CD14-positive monocyte (primary cell): Measurements from ENCODE around the gene KRTAP12-4. TPM values are rescaled to one million over a fixed set of nuclear protein-coding genes. Genes with fewer than 3 reads are reported as not detected.

ENCODE experiments used
- DNase-seq, 3 donors: peaks; one replicate each; pipeline ENCODE4 v3.0.0-alpha.2; 2011 to 2022
- H2AFZ ChIP-seq: 2 replicates; pipeline ENCODE4 v1.6.0; 2012; ENCODE audit warnings: mild to moderate bottlenecking, low read depth, low read length, inconsistent platforms; ENCODE audit not compliant: insufficient read depth, poor library complexity, severe bottlenecking
- H3K27ac ChIP-seq, 2 donors: 1 replicate in 1 of 2; 2 replicates in 1 of 2; pipeline ENCODE4 v1.5.1; 2012 to 2013; ENCODE audit warnings: low read length in 2 of 2, control low read depth in 1 of 2, inconsistent platforms in 1 of 2, low read depth in 1 of 2, mild to moderate bottlenecking in 1 of 2
- H3K27me3 ChIP-seq, 2 donors: one replicate each; pipeline versions ENCODE4 v1.6.0 to v1.6.1; 2011 to 2013; ENCODE audit warnings: low read length in 2 of 2; ENCODE audit not compliant: control insufficient read depth in 2 of 2, insufficient read depth in 2 of 2
- H3K36me3 ChIP-seq, 2 donors: replicated peaks in 1 of 2; 1 replicate in 1 of 2; 2 replicates in 1 of 2; pipeline versions ENCODE4 v1.5.1 to v1.6.1; 2012 to 2013; ENCODE audit warnings: low read length in 2 of 2, control low read depth in 1 of 2, inconsistent platforms in 1 of 2, mild to moderate bottlenecking in 1 of 2; ENCODE audit not compliant: insufficient read depth in 2 of 2, control insufficient read depth in 1 of 2
- H3K4me1 ChIP-seq, 2 donors: 1 replicate in 1 of 2; 2 replicates in 1 of 2; pipeline versions ENCODE4 v1.5.1 to v1.6.1; 2012 to 2013; ENCODE audit warnings: low read length in 2 of 2, control low read depth in 1 of 2, inconsistent platforms in 1 of 2, mild to moderate bottlenecking in 1 of 2, moderate library complexity in 1 of 2; ENCODE audit not compliant: insufficient read depth in 2 of 2, control insufficient read depth in 1 of 2
- H3K4me2 ChIP-seq: replicated peaks from 2 replicates; pipeline ENCODE3; 2012; ENCODE audit warnings: low read length, moderate library complexity, mild to moderate bottlenecking; ENCODE audit not compliant: poor library complexity, severe bottlenecking; ENCODE audit errors: extremely low read depth
- H3K4me3 ChIP-seq, 3 experiments: fragments of 200-600 bp in 1 of 3; sonication (generic) in 1 of 3; replicated peaks in 1 of 3; 1 replicate in 2 of 3; 2 replicates in 1 of 3; pipeline ENCODE4 v1.5.1; 2011 to 2013; ENCODE audit warnings: low read length in 3 of 3, mild to moderate bottlenecking in 3 of 3, control low read depth in 2 of 3, low read depth in 2 of 3, inconsistent platforms in 1 of 3, moderate library complexity in 1 of 3
- H3K79me2 ChIP-seq: 2 replicates; pipeline ENCODE4 v1.6.0; 2012; ENCODE audit warnings: mild to moderate bottlenecking, control low read depth, inconsistent platforms, low read length, moderate library complexity; ENCODE audit not compliant: insufficient read depth
- H3K9ac ChIP-seq: 2 replicates; pipeline ENCODE4 v1.6.0; 2017; ENCODE audit warnings: low read length, mild to moderate bottlenecking; ENCODE audit not compliant: insufficient read depth, poor library complexity, severe bottlenecking
- H3K9me3 ChIP-seq, 2 donors: replicated peaks in 1 of 2; 1 replicate in 1 of 2; 2 replicates in 1 of 2; pipeline versions ENCODE4 v1.5.1 to v1.6.1; 2012 to 2013; ENCODE audit warnings: low read length in 2 of 2, control low read depth in 1 of 2; ENCODE audit not compliant: control insufficient read depth in 1 of 2, insufficient read depth in 1 of 2
- H4K20me1 ChIP-seq: 2 replicates; pipeline ENCODE4 v1.6.0; 2012; ENCODE audit warnings: mild to moderate bottlenecking, low read length, control low read depth, moderate library complexity; ENCODE audit not compliant: insufficient read depth
- H3K27ac Mint-ChIP-seq, 7 donors: one replicate each; pipeline ENCODE4 v1.8.0; 2020; ENCODE audit warnings: mild to moderate bottlenecking in 7 of 7, mixed read lengths in 7 of 7, moderate library complexity in 6 of 7, inconsistent platforms in 2 of 7
- H3K27me3 Mint-ChIP-seq, 3 donors: one replicate each; pipeline ENCODE4 v1.8.0; 2021 to 2022; ENCODE audit warnings: low read depth in 3 of 3, mild to moderate bottlenecking in 3 of 3, mixed read lengths in 3 of 3, moderate library complexity in 3 of 3, inconsistent platforms in 1 of 3
- H3K36me3 Mint-ChIP-seq, 2 donors: one replicate each; pipeline ENCODE4 v1.8.0; 2020; ENCODE audit warnings: mixed read lengths in 2 of 2, inconsistent platforms in 1 of 2, mild to moderate bottlenecking in 1 of 2
- H3K4me1 Mint-ChIP-seq: one replicate; pipeline ENCODE4 v1.8.0; 2020; ENCODE audit warnings: mild to moderate bottlenecking, mixed read lengths
- H3K4me3 Mint-ChIP-seq, 2 donors: one replicate each; pipeline ENCODE4 v1.8.0; 2020; ENCODE audit warnings: mild to moderate bottlenecking in 2 of 2, mixed read lengths in 2 of 2, moderate library complexity in 1 of 2
- H3K9me3 Mint-ChIP-seq, 7 donors: one replicate each; pipeline ENCODE4 v1.8.0; 2020 to 2022; ENCODE audit warnings: mixed read lengths in 7 of 7, mild to moderate bottlenecking in 6 of 7, moderate library complexity in 6 of 7, inconsistent platforms in 2 of 7
- CTCF ChIP-seq: fragments of 200-600 bp; IDR thresholded peaks from one replicate; pipeline ENCODE4 v1.8.0; 2022; ENCODE audit warnings: antibody characterized with exemption, mild to moderate bottlenecking
- WGBS: methylation state at CpG from one replicate; pipeline ENCODE4 v1.1.5; 2013; ENCODE audit warnings: missing lambda C conversion rate; ENCODE audit not compliant: insufficient coverage; 5-methylcytosine and 5-hydroxymethylcytosine counted together
- intact Hi-C, 2 donors: fragments of 100-400 bp; cut with micrococcal nuclease; formaldehyde crosslinking; loops; one replicate each; pipeline versions ENCODE4 v1.15.0 to v1.15.1; 2023
- polyA plus RNA-seq, 3 donors: library from polyadenylated mRNA; depleted of rRNA in 1 of 3; unstranded in 2 of 3; stranded (reverse) in 1 of 3; fragments of 300-500 nt in 2 of 3; fragments of >200 nt in 1 of 3; fragmentation: Illumina TruSeq in 2 of 3; gene quantifications; 1 replicate in 2 of 3; 2 replicates in 1 of 3; pipeline ENCODE4 v1.2.3, GENCODE V29; 2012 to 2021

KRTAP12-4 gene
- polyA plus RNA-seq, 3 donors = not detected

DNA sequence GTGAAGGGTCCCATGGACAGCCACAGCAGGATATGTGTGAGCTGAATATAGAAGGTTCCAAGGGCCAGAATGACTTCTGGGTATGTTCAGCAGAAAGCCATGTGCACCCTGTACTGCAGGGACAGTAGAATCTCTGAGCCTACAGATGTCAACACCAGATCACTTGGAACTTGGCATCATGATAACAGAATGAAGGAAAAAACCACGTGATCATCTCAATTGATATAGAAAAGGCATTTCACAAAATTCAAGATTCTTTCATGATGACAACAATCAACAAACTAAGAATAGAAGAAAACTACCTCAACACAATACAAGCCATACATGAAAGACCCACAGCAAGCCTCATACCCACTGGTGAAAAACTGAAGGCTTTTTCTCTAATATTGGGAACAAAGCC, 13.2 kb upstream of the KRTAP12-4 start:
- no peak overlapping the region for H3K27ac Mint-ChIP-seq
- no peak overlapping the region for H2AFZ ChIP-seq
- no peaks in the 10 kb centered on the region for H3K4me1 Mint-ChIP-seq

DNA sequence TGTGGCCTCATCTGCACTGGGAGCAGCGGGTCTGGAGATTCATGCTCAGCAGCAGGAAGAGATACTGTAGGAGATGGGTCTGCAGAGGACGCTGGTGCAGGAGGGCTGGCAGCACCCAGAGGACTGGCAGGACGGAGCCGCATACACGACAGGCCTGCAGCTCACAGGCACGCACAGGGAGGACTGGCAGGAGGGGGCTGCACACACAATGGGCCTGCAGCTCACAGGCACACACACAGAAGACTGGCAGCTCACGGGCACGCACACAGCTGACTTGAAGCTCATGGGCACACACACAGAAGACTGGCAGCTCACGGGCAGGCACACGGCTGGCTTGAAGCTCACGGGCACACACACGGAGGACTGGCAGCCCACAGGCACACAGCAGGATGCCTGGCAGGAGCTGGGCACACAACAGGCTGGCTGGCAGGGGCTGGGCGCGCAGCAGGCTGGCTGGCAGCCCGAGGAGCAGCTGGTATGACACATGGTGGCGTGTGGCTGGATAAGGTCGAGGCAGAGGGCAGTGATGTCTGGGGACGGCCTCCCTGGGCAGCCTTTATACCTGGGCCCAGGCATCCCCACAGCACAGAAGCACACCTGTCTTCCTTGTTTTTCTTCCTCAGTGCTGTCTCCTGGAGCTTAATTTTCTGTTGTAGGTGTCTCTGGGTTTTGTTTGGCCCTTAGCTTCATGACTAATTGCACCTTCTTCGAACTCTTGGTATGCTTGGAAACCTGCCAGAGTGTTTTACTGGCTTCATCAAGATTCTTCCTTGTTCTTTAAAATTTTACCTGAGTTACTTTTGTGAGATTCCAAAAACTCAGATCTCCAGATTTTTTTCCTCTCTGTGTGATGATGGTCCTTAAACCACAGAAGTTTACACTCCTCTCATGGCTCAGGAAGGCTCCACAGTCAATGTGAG, 12.2 kb upstream of the KRTAP12-4 start, which contains the start of gene KRTAP12-2:
Gene KRTAP12-2 (minus strand): TSS at position 527 of the 920 bp plus-strand sequence. CDS start 41 bp downstream, at position 486.
- H3K9me3 ChIP-seq = peaks cover 13 to 31% of the 10 kb centered on the region in 2 donors
- H3K27me3 Mint-ChIP-seq = peaks cover 3 to 19% (median 8%) of the 10 kb centered on the region in 3 donors

More for the DNA sequence above, 13.2 kb upstream of the KRTAP12-4 start:
- H4K20me1 ChIP-seq = no peaks in the 10 kb centered on the region
- H3K9me3 ChIP-seq = peaks cover 23 to 38% of the 10 kb centered on the region in 2 donors
- no peaks in the 10 kb centered on the region for H3K79me2 ChIP-seq
- H3K27me3 ChIP-seq = no peaks in the 10 kb centered on the region
- intact Hi-C loops = no loop called here
- no peak overlapping the region for H3K4me2 ChIP-seq
- H3K27me3 Mint-ChIP-seq = peaks cover 3 to 16% (median 6%) of the 10 kb centered on the region in 3 donors
- H3K9ac ChIP-seq = no peak overlapping the region
- H3K27ac ChIP-seq = no peak overlapping the region
- no peak for TF ChIP-seq CTCF
- H3K36me3 Mint-ChIP-seq = no peaks in the 10 kb centered on the region
- no peak for DNase-seq
- H3K9me3 Mint-ChIP-seq = peaks cover 19 to 43% (median 35%) of the 10 kb centered on the region in 7 donors
- no peaks in the 10 kb centered on the region for H3K36me3 ChIP-seq
- no peak overlapping the region for H3K4me3 ChIP-seq
- H3K4me1 ChIP-seq = no peaks in the 10 kb centered on the region
- 100% methylated on average over 1 of the region's 1 CpG for WGBS
- H3K4me3 Mint-ChIP-seq = no peak overlapping the region

More for the DNA sequence above, 12.2 kb upstream of the KRTAP12-4 start, which contains the start of gene KRTAP12-2:
- no peak within 1 kb of the TSS for H3K27ac ChIP-seq
- H3K4me2 ChIP-seq = no peak within 1 kb of the TSS
- no peak within 1 kb of the TSS for H3K4me3 ChIP-seq
- H4K20me1 ChIP-seq = no peaks in the 10 kb centered on the region
- H3K4me1 Mint-ChIP-seq = no peaks in the 10 kb centered on the region
- no peaks in the 10 kb centered on the region for H3K27me3 ChIP-seq
- intact Hi-C loops = no loop called here
- no peak within 1 kb of the TSS for H3K4me3 Mint-ChIP-seq
- H3K36me3 ChIP-seq = no peaks in the 10 kb centered on the region
- no peaks in the 10 kb centered on the region for H3K4me1 ChIP-seq
- no peak within 1 kb of the TSS for H2AFZ ChIP-seq
- no peak within 1 kb of the TSS for H3K9ac ChIP-seq
- peaks cover 18 to 40% (median 27%) of the 10 kb centered on the region in 7 donors for H3K9me3 Mint-ChIP-seq
- no peaks in the 10 kb centered on the region for H3K36me3 Mint-ChIP-seq
- no peaks in the 10 kb centered on the region for H3K79me2 ChIP-seq
- no peak within 1 kb of the TSS for H3K27ac Mint-ChIP-seq
- TF ChIP-seq CTCF = no peak
- no peak for DNase-seq
- 82% methylated on average over 13 of the region's 19 CpGs for WGBS
